Right atrium auricular region (tissue), 2 donors: ENCODE data around the gene IL20. TPM values are rescaled to one million over a fixed set of nuclear protein-coding genes. Genes with fewer than 3 reads are reported as not detected.

ENCODE experiments used
- DNase-seq: peaks from one replicate; pipeline ENCODE4 v3.0.0-alpha.2; 2019; ENCODE audit warnings: low spot score
- H3K27ac ChIP-seq, 2 donors: fragments of 200-600 bp; sonication (generic); 1 replicate in 1 of 2; 2 replicates in 1 of 2; pipeline ENCODE4 v1.5.1; 2016 to 2019
- H3K27me3 ChIP-seq, 2 donors: fragments of 200-600 bp; sonication (generic); one replicate each; pipeline versions ENCODE4 v1.5.1 to v1.6.0; 2017 to 2019
- H3K36me3 ChIP-seq: fragments of 200-600 bp; sonication (generic); one replicate; pipeline ENCODE4 v1.5.1; 2016
- H3K4me1 ChIP-seq, 2 donors: fragments of 200-600 bp; sonication (generic); one replicate each; pipeline versions ENCODE4 v1.5.1 to v1.6.0; 2017 to 2019
- H3K4me3 ChIP-seq, 2 donors: fragments of 200-600 bp; sonication (generic); 1 replicate in 1 of 2; 2 replicates in 1 of 2; pipeline ENCODE4 v1.5.1; 2017 to 2019; ENCODE audit warnings: mild to moderate bottlenecking in 1 of 2, moderate library complexity in 1 of 2
- H3K9me3 ChIP-seq, 2 donors: fragments of 200-600 bp; sonication (generic); one replicate each; pipeline ENCODE4 v1.5.1; 2019
- CTCF ChIP-seq, 2 donors: fragments of 200-600 bp; sonication (generic); IDR thresholded peaks; one replicate each; pipeline ENCODE4 v1.5.1; 2019; ENCODE audit warnings: antibody characterized with exemption in 2 of 2
- total RNA-seq, 2 donors: library from RNA; depleted of rRNA; stranded (reverse); fragments of >200 nt; gene quantifications; one replicate each; pipeline ENCODE4 v1.1.0, GENCODE V29; 2016

IL20 gene
- total RNA-seq, 2 donors from 2014 or later, result 0.20 TPM; not detected in 1

GRCh38 chr1:206883160-206883559 lies 17.7 kb downstream of the IL20 start:
- H3K27ac ChIP-seq, result no peak overlapping the region
- no peak overlapping the region for H3K4me3 ChIP-seq
- DNase-seq, result no peak
- no peaks in the 10 kb centered on the region for H3K36me3 ChIP-seq
- H3K9me3 ChIP-seq, result peaks cover 3 to 8% of the 10 kb centered on the region in 2 donors
- no peaks in the 10 kb centered on the region for H3K4me1 ChIP-seq
- H3K27me3 ChIP-seq, result no peaks in the 10 kb centered on the region
- TF ChIP-seq CTCF (IDR thresholded peaks at IDR 0.05), result no peak

DNA sequence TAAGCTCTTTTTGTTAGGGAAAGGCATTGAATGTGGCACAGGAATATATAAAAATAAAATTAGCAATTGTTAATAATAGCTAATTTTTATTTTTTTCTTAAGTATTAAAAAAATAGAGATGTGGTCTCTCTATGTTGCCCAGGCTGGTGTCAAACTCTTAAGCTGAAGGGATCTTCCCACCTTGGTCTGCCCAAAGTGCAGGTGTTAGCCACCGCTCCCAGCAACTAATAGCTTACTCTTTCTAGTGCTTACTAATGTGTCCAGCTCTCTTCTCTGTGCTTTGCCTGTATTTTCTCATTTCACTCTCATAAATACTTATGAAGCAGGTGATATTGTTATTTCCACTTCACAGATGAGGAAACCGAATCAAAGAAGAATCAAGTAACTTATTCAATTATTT lies 18.5 kb downstream of the IL20 start:
- DNase-seq, result no peak
- Histone ChIP-seq H3K4me1 (no peaks in the 10 kb centered on the region), H3K4me3 (no peak overlapping the region), H3K36me3 (no peaks in the 10 kb centered on the region), H3K9me3 (peaks cover 0 to 1% of the 10 kb centered on the region in 2 donors), H3K27me3 (no peaks in the 10 kb centered on the region), H3K27ac (no peak overlapping the region)
- no peak for TF ChIP-seq CTCF (IDR thresholded peaks at IDR 0.05)

DNA sequence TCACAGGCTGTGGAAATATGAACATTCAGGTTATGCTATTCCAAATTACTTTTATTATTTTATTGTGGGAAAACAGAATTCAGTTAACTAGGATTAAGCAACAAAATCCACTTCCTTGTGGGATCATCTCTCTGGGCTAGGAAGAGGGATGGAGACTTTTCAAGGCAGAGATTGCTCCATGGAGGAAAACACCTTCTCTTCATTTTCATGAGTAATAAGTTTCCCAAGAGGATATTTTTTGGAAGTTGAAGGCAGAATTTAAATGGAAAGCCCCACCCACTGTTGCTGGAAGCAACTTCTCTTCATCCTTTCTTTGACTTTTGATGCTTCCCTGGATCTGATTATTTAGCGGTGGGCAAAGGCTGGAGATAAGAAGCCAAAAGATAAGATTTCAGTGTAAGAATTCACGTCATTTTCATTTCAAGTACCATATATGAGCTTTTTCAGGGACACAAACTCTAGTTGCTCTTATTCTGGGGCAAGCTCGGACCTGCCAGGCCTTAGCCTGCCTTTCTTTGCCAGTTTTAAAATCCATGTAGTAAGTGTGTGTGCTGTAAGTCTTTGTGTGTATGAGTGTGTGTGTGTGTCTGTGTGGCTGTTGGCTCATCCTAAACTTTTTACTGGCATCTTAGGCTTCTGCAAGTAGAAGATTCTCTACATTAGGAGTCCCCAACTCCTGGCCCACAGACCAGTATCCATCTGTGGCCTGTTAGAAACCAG lies 20.1 kb downstream of the IL20 start:
- no peaks in the 10 kb centered on the region for H3K36me3 ChIP-seq
- no peak overlapping the region for H3K4me3 ChIP-seq
- no peak for TF ChIP-seq CTCF (IDR thresholded peaks at IDR 0.05)
- no peaks in the 10 kb centered on the region for H3K27me3 ChIP-seq
- DNase-seq, result no peak
- no peaks in the 10 kb centered on the region for H3K9me3 ChIP-seq
- H3K27ac ChIP-seq, result no peak overlapping the region
- H3K4me1 ChIP-seq, result no peaks in the 10 kb centered on the region

- H3K4me3 ChIP-seq, result no peak overlapping the region
- no peak for DNase-seq
- H3K4me1 ChIP-seq, result no peaks in the 10 kb centered on the region
- H3K9me3 ChIP-seq, result no peaks in the 10 kb centered on the region
- TF ChIP-seq CTCF (IDR thresholded peaks at IDR 0.05), result no peak
- no peaks in the 10 kb centered on the region for H3K27me3 ChIP-seq
- H3K27ac ChIP-seq, result no peak overlapping the region
- no peaks in the 10 kb centered on the region for H3K36me3 ChIP-seq
These were observed 21.4 kb downstream of the IL20 start for GRCh38 chr1:206886831-206887230.

DNA sequence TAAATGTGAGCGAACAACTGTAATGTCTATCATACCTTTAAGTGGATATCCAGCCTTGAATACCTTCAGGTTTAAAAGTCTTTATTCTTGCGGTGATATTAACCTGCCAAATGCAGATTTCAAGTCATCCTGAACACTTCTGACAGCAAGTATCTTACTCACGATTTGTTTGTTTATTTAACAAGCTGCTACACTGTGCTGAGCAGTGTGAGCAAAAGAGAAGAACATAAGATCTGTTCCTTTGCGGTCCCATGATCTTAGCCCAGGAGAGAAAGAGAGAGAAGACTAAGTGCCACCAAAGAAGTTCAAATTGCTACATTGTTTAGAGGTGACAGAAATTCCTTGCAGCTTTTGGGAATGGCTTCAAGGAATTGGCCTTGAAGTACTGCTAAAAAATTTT lies 22.3 kb downstream of the IL20 start:
- TF ChIP-seq CTCF (IDR thresholded peaks at IDR 0.05), result no peak
- no peak overlapping the region for H3K27ac ChIP-seq
- no peak overlapping the region for H3K4me3 ChIP-seq
- no peaks in the 10 kb centered on the region for H3K36me3 ChIP-seq
- H3K27me3 ChIP-seq, result no peaks in the 10 kb centered on the region
- no peaks in the 10 kb centered on the region for H3K4me1 ChIP-seq
- H3K9me3 ChIP-seq, result no peaks in the 10 kb centered on the region
- DNase-seq, result no peak
